ENCODE results near the gene C4orf46. TPM values are rescaled to one million over a fixed set of nuclear protein-coding genes. Genes with fewer than 3 reads are reported as not detected.

The C4orf46 gene
- total and polyA plus RNA-seq, 8 donors, result 5.5 to 24.4 (median 20.8) TPM

DNA sequence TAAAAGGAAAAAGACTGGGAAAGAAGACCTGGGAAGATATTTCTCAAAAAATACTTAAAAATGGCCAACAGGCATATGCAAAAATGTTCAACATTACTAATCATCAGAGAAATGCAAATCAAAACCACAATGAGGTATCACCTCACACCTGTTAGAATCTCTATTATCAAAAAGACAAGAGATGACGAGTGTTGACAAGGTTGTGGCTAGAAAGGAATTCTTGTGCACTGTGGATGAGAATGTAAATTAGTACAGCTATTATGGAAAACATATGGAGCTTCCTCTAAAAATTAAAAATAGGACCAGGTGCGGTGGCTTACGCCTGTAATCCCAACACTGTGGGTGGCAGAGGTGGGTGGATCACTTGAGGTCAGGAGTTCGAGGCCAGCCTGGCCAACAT is 50.0 kb downstream of the C4orf46 start:
- no peak for TF ChIP-seq CTCF (IDR thresholded peaks at IDR 0.05)
- Histone ChIP-seq H3K27me3 (no peaks in the 10 kb centered on the region), H3K4me1 (no peaks in the 10 kb centered on the region), H3K36me3 (no peaks in the 10 kb centered on the region), H3K9me3 (no peaks in the 10 kb centered on the region), H3K4me3 (no peak overlapping the region), H3K27ac (no peak overlapping the region)
- no peak for ATAC-seq
- intact Hi-C loops (cut with DNase I), result loop anchor here in 1 of 2 donors (10.0 kb wide), 3 partner anchors 127 to 627 kb away; no protein-coding TSS in a partner anchor
- DNase-seq, result no peak

- no peak for ATAC-seq
- intact Hi-C loops (cut with DNase I), result no loop called here
- TF ChIP-seq CTCF (IDR thresholded peaks at IDR 0.05), result no peak
These were observed 53.7 kb downstream of the C4orf46 start for GRCh38 chr4:158617956-158618355.

More at GRCh38 chr4:158617956-158618355, 53.7 kb downstream of the C4orf46 start:
- Histone ChIP-seq H3K9me3 (no peaks in the 10 kb centered on the region), H3K27me3 (no peaks in the 10 kb centered on the region), H3K36me3 (no peaks in the 10 kb centered on the region), H3K4me3 (no peak overlapping the region), H3K27ac (no peak overlapping the region), H3K4me1 (no peaks in the 10 kb centered on the region)
- DNase-seq, result no peak

Other genes with a start within 250 kb of the C4orf46 start
- gene RXFP1, start 150.0 kb downstream of the C4orf46 start, total RNA-seq, result 1 to 10 TPM; 2.7 to 4.3 TPM
- gene RXFP1, start 150.0 kb downstream of the C4orf46 start, polyA plus RNA-seq (ENCODE audit: insufficient read length in 6 of 6), result 10 to 100 TPM in 1 of 6 donors, 1 to 10 TPM in 5; 6.2 to 10.2 (median 8.1) TPM
- 10 to 100 TPM; 20.7 to 23.8 TPM for gene ETFDH, start 409 bp upstream of the C4orf46 start, total RNA-seq
- 10 to 100 TPM; 21.3 to 35.8 (median 27.4) TPM for gene ETFDH, start 409 bp upstream of the C4orf46 start, polyA plus RNA-seq (ENCODE audit: insufficient read length in 6 of 6)
- gene PPID, start 51.5 kb upstream of the C4orf46 start, total RNA-seq, result 10 to 100 TPM; 24.2 to 24.3 TPM
- gene PPID, start 51.5 kb upstream of the C4orf46 start, polyA plus RNA-seq (ENCODE audit: insufficient read length in 6 of 6), result 10 to 100 TPM; 46.8 to 63.0 (median 57.7) TPM
- 10 to 100 TPM; 56.6 to 71.2 TPM for gene FNIP2, start 97.1 kb upstream of the C4orf46 start, total RNA-seq
- 10 to 100 TPM; 24.5 to 35.2 (median 28.5) TPM for gene FNIP2, start 97.1 kb upstream of the C4orf46 start, polyA plus RNA-seq (ENCODE audit: insufficient read length in 6 of 6)

All from left lung (tissue), 10 donors.